H9 (cell line): ENCODE measurements around the gene TADA2B. TPM values are rescaled to one million over a fixed set of nuclear protein-coding genes. Genes with fewer than 3 reads are reported as not detected.

Experiments used
- DNase-seq: peaks from one replicate; pipeline ENCODE4 v3.0.0-alpha.2; 2017
- H2AFZ ChIP-seq: one replicate; pipeline ENCODE4 v1.6.1; 2013; ENCODE audit warnings: mild to moderate bottlenecking, low read length, control low read depth, moderate library complexity
- H2AK5ac ChIP-seq: 2 replicates; pipeline ENCODE4 v1.6.1; 2013; ENCODE audit warnings: low read length, control low read depth, mixed read lengths; ENCODE audit not compliant: insufficient read length
- H2BK120ac ChIP-seq: one replicate; pipeline ENCODE4 v1.6.1; 2013; ENCODE audit warnings: low read depth, mild to moderate bottlenecking, low read length, control low read depth, inconsistent platforms; ENCODE audit not compliant: poor library complexity, severe bottlenecking
- H2BK12ac ChIP-seq: 2 replicates; pipeline ENCODE4 v1.6.1; 2013; ENCODE audit warnings: low read length, control low read depth, mixed read lengths, low read depth; ENCODE audit not compliant: insufficient read length
- H2BK15ac ChIP-seq: 2 replicates; pipeline ENCODE4 v1.6.1; 2013; ENCODE audit warnings: low read depth, low read length, control low read depth
- H2BK20ac ChIP-seq: one replicate; pipeline ENCODE4 v1.6.1; 2013; ENCODE audit warnings: low read depth, mild to moderate bottlenecking, low read length, control low read depth, inconsistent platforms; ENCODE audit not compliant: poor library complexity, severe bottlenecking
- H2BK5ac ChIP-seq: 2 replicates; pipeline ENCODE4 v1.6.1; 2013; ENCODE audit warnings: low read length, control low read depth, mixed read lengths; ENCODE audit not compliant: insufficient read length
- H3K14ac ChIP-seq: 2 replicates; pipeline ENCODE4 v1.6.1; 2013; ENCODE audit warnings: low read length, control low read depth; ENCODE audit not compliant: insufficient read depth
- H3K18ac ChIP-seq: 2 replicates; pipeline ENCODE4 v1.6.1; 2013; ENCODE audit warnings: low read depth, mild to moderate bottlenecking, mixed read lengths, low read length, control low read depth; ENCODE audit not compliant: insufficient read length
- H3K23ac ChIP-seq: 2 replicates; pipeline ENCODE4 v1.6.1; 2013; ENCODE audit warnings: low read length, control low read depth, mixed read lengths, low read depth; ENCODE audit not compliant: insufficient read length
- H3K23me2 ChIP-seq: 2 replicates; pipeline ENCODE4 v1.6.1; 2013; ENCODE audit warnings: low read depth, mild to moderate bottlenecking, mixed read lengths, low read length, control low read depth; ENCODE audit not compliant: insufficient read length, poor library complexity, severe bottlenecking
- H3K27ac ChIP-seq: 2 replicates; pipeline ENCODE4 v1.5.1; 2013; ENCODE audit warnings: low read length, control low read depth, mixed read lengths, low read depth; ENCODE audit not compliant: insufficient read length
- H3K27me3 ChIP-seq: 2 replicates; pipeline ENCODE4 v1.6.1; 2013; ENCODE audit warnings: low read length, control low read depth, inconsistent platforms; ENCODE audit not compliant: insufficient read depth
- H3K4ac ChIP-seq: 2 replicates; pipeline ENCODE4 v1.6.1; 2013; ENCODE audit warnings: low read depth, mild to moderate bottlenecking, control low read depth, inconsistent platforms, low read length, moderate library complexity
- H3K4me1 ChIP-seq: 2 replicates; pipeline ENCODE4 v1.6.1; 2013; ENCODE audit warnings: low read length, control low read depth, inconsistent platforms; ENCODE audit not compliant: insufficient read depth
- H3K4me2 ChIP-seq: 2 replicates; pipeline ENCODE4 v1.6.1; 2013; ENCODE audit warnings: low read length, control low read depth, mixed read lengths; ENCODE audit not compliant: insufficient read length, insufficient read depth
- H3K56ac ChIP-seq: 2 replicates; pipeline ENCODE4 v1.6.1; 2013; ENCODE audit warnings: low read depth, mild to moderate bottlenecking, mixed read lengths, low read length, control low read depth; ENCODE audit not compliant: insufficient read length
- H3K79me1 ChIP-seq: 2 replicates; pipeline ENCODE4 v1.6.1; 2013; ENCODE audit warnings: low read depth, mild to moderate bottlenecking, moderate library complexity, low read length, control low read depth, inconsistent platforms; ENCODE audit not compliant: insufficient read depth, poor library complexity, severe bottlenecking
- H3K79me2 ChIP-seq: 2 replicates; pipeline ENCODE4 v1.6.1; 2013; ENCODE audit warnings: low read length, control low read depth, inconsistent platforms; ENCODE audit not compliant: insufficient read depth
- H3K9ac ChIP-seq: 2 replicates; pipeline ENCODE4 v1.6.1; 2013; ENCODE audit warnings: low read length, control low read depth, mixed read lengths; ENCODE audit not compliant: insufficient read length; ENCODE audit errors: extremely low read depth
- H3K9me3 ChIP-seq: one replicate; pipeline ENCODE4 v1.6.1; 2013; ENCODE audit warnings: low read depth, low read length, inconsistent platforms; ENCODE audit not compliant: control insufficient read depth
- H3T11ph ChIP-seq: one replicate; pipeline ENCODE4 v1.6.1; 2013; ENCODE audit warnings: mild to moderate bottlenecking, low read length, control low read depth, inconsistent platforms
- H4K20me1 ChIP-seq: one replicate; pipeline ENCODE4 v1.6.1; 2013; ENCODE audit not compliant: control insufficient read depth, insufficient read length, insufficient read depth
- H4K5ac ChIP-seq: 2 replicates; pipeline ENCODE4 v1.6.1; 2013; ENCODE audit warnings: low read depth, mild to moderate bottlenecking, mixed read lengths, low read length, control low read depth; ENCODE audit not compliant: insufficient read length
- H4K8ac ChIP-seq: replicated peaks from 2 replicates; pipeline ENCODE4 v1.6.1; 2013; ENCODE audit warnings: low read length, control low read depth, mixed read lengths, low read depth; ENCODE audit not compliant: insufficient read length
- H4K91ac ChIP-seq: 2 replicates; pipeline ENCODE4 v1.6.1; 2013; ENCODE audit warnings: low read depth, mild to moderate bottlenecking, moderate library complexity, mixed read lengths, low read length, control low read depth; ENCODE audit not compliant: insufficient read length
- H3K27ac Mint-ChIP-seq, 3 experiments: 2 replicates in 2 of 3; 3 replicates in 1 of 3; pipeline ENCODE4 v1.8.0; 2020 to 2021; ENCODE audit warnings: mixed read lengths in 3 of 3, mild to moderate bottlenecking in 1 of 3, moderate library complexity in 1 of 3
- H3K27me3 Mint-ChIP-seq: 2 replicates; pipeline ENCODE4 v1.8.0; 2021; ENCODE audit warnings: low read depth, mild to moderate bottlenecking, moderate library complexity, mixed read lengths
- H3K36me3 Mint-ChIP-seq, 3 experiments: 2 replicates in 2 of 3; 3 replicates in 1 of 3; pipeline ENCODE4 v1.8.0; 2020 to 2021; ENCODE audit warnings: low read depth in 3 of 3, mixed read lengths in 3 of 3; ENCODE audit not compliant: insufficient read depth in 1 of 3
- H3K4me1 Mint-ChIP-seq, 2 experiments: 2 replicates each; pipeline ENCODE4 v1.8.0; 2020; ENCODE audit warnings: mixed read lengths in 2 of 2
- H3K4me3 Mint-ChIP-seq, 2 experiments: 2 replicates in 1 of 2; 3 replicates in 1 of 2; pipeline ENCODE4 v1.8.0; 2020 to 2021; ENCODE audit warnings: mild to moderate bottlenecking in 2 of 2, mixed read lengths in 2 of 2, moderate library complexity in 1 of 2
- H3K9me3 Mint-ChIP-seq, 2 experiments: 2 replicates in 1 of 2; 3 replicates in 1 of 2; pipeline ENCODE4 v1.8.0; 2020; ENCODE audit warnings: mild to moderate bottlenecking in 2 of 2, mixed read lengths in 2 of 2, moderate library complexity in 1 of 2
- whole genome bisulfite sequencing: extraction: QIAGEN DNeasy Blood & Tissue Kit; methylation state at CpG from one replicate; pipeline ENCODE4 v1.1.7; 2013; ENCODE audit warnings: missing lambda C conversion rate, low lambda C conversion rate, mixed read lengths; ENCODE audit not compliant: insufficient read length; ENCODE audit errors: extremely low coverage; 5-methylcytosine and 5-hydroxymethylcytosine counted together
- total RNA-seq: library from RNA; stranded (reverse); gene quantifications from 2 replicates; pipeline ENCODE4 v1.2.1, GENCODE V29; 2021
- TF ChIP-seq, protein P1 (sequence below): fragments of 200-600 bp; sonication (generic); conservative IDR thresholded peaks from 3 replicates; pipeline ENCODE4 v1.8.0; 2021; ENCODE audit warnings: antibody characterized with exemption, mild to moderate bottlenecking

Gene TADA2B
- total RNA-seq, 1 experiment from 2014 or later, result 14.0 TPM

DNA sequence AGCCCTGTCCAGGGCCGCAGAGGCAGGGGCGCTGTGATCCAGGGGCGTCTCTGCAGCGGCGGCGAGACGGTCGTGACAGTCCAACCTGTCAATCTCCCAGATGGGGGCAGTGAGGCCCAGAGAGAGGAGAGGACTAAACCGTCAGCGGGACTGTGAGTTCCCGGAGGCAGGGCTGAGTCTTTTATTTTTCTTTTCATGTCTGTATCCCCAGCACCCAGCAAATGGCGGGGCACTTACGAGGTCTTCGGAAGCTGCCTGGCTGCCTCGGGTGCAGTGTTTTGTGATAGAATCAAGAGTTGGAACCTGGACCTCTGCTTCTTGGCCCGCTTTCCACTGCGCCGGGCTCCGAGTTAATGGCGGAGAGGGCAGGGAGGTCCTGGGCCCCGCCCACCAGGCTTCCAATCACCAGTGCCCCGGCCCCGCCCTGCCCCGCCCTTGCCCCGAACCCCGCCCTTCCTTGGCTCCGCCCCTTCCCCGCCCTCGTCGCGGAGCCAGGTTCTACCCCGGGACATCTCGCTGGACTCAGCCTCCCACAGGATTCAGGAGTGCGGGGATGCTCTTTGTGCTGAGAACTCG is 59.9 kb downstream of the TADA2B start:
- H3K56ac ChIP-seq, result no peak overlapping the region
- H3K18ac ChIP-seq, result no peak overlapping the region
- Mint-ChIP-seq H3K27me3 (peaks cover 72% of the 10 kb centered on the region), H3K9me3 (no peaks in the 10 kb centered on the region), H3K36me3 (no peaks in the 10 kb centered on the region), H3K27ac (no peak overlapping the region), H3K4me1 (peaks cover 9 to 17% of the 10 kb centered on the region in 2 experiments), H3K4me3 (peak overlapping the region; percentile 79 to 91)
- H3K23me2 ChIP-seq, result peaks cover 10% of the 10 kb centered on the region
- no peak overlapping the region for H3K23ac ChIP-seq
- no peaks in the 10 kb centered on the region for H4K20me1 ChIP-seq
- H3K79me2 ChIP-seq, result no peaks in the 10 kb centered on the region
- H3K14ac ChIP-seq, result no peak overlapping the region
- H2AK5ac ChIP-seq, result no peak overlapping the region
- TF ChIP-seq, protein P1, sequence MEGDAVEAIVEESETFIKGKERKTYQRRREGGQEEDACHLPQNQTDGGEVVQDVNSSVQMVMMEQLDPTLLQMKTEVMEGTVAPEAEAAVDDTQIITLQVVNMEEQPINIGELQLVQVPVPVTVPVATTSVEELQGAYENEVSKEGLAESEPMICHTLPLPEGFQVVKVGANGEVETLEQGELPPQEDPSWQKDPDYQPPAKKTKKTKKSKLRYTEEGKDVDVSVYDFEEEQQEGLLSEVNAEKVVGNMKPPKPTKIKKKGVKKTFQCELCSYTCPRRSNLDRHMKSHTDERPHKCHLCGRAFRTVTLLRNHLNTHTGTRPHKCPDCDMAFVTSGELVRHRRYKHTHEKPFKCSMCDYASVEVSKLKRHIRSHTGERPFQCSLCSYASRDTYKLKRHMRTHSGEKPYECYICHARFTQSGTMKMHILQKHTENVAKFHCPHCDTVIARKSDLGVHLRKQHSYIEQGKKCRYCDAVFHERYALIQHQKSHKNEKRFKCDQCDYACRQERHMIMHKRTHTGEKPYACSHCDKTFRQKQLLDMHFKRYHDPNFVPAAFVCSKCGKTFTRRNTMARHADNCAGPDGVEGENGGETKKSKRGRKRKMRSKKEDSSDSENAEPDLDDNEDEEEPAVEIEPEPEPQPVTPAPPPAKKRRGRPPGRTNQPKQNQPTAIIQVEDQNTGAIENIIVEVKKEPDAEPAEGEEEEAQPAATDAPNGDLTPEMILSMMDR, result no peak
- H3K4me1 ChIP-seq, result peaks cover 2% of the 10 kb centered on the region; the same call in 1 of the 2 replicates
- H3T11ph ChIP-seq, result no peak overlapping the region
- H3K27me3 ChIP-seq, result no peaks in the 10 kb centered on the region; the same call in 1 of the 2 replicates
- H4K8ac ChIP-seq, result no peak overlapping the region
- H2BK120ac ChIP-seq, result no peak overlapping the region
- no peak overlapping the region for H2BK12ac ChIP-seq
- no peak overlapping the region for H2BK15ac ChIP-seq
- H4K91ac ChIP-seq, result no peak overlapping the region
- no peak overlapping the region for H3K27ac ChIP-seq
- no peak overlapping the region for H3K9ac ChIP-seq
- peak overlapping the region; percentile 82 for H3K4me2 ChIP-seq
- WGBS, result no CpG with 5 or more reads among the region's 35 CpGs
- H3K9me3 ChIP-seq, result no peaks in the 10 kb centered on the region
- H2BK5ac ChIP-seq, result no peak overlapping the region
- H2BK20ac ChIP-seq, result no peak overlapping the region
- no peak overlapping the region for H4K5ac ChIP-seq
- no peaks in the 10 kb centered on the region for H3K79me1 ChIP-seq
- peak; percentile 90 for DNase-seq
- no peak overlapping the region for H3K4ac ChIP-seq
- peak overlapping the region; percentile 85 for H2AFZ ChIP-seq
